GM12873 (cell line): Measurements from ENCODE around the gene GEMIN8.

Experiments
- CTCF ChIP-seq: IDR thresholded peaks from 2 replicates; pipeline ENCODE4 v1.5.1; 2012; ENCODE audit warnings: low read depth, mild to moderate bottlenecking, moderate library complexity, low read length, control low read depth; ENCODE audit not compliant: insufficient read depth; ENCODE audit errors: missing control alignments

Gene GEMIN8

GRCh38 chrX:13983734-13984133 is 46.0 kb downstream of the GEMIN8 start:
- no peak for TF ChIP-seq CTCF

GRCh38 chrX:13968198-13968597 is 61.5 kb downstream of the GEMIN8 start:
- no peak for TF ChIP-seq CTCF

GRCh38 chrX:13967636-13968035 is 62.1 kb downstream of the GEMIN8 start:
- TF ChIP-seq CTCF: no peak

DNA sequence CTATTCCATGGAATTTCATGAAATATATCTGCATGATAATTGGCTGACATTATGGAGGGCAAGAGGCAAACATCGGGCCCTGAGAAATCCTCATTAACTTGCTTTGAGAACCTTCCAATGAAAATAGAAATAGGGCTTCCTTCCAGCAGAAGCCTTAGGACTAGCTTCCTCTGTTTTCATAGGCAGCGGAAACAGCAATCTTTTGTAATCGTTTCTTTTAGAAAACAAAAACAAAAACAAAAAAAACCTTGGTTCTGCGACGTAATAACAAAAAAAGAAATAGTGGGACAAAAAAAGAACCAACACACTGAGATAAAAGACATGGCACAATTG is 62.9 kb downstream of the GEMIN8 start:
- TF ChIP-seq CTCF: no peak

DNA sequence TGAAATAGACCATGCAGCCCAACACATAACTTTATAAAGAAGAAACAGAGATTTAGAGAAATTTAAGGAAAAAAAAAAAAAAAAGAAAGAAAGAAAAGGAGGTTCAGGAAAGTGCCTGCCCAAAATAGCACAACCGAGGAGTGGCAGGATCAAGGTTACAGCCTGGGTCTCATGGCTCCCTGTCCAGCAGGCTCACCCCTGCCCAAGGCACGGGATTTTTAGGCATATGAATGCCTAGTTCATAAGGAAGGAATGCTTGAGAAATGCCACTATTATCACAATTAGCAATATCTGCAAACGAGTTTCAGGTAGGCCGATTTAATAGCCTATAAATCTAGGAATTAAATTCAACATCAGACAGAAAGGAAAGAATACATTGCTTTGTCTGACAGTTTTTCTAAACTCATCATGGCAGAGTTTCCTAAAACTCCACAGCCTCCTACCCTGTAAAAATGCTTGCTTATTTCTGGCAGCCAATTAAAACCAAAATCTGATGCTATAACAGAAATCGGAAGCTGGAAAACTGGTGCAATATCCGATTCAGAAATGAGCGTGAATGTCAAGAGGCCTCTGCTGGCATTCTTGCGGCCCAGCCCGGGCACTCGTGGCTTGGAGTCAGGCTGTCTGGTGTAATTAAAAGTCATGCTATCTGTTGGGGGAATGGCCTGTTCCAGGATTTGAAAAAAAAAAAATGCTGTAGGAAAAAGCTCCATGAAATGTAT is 63.5 kb downstream of the GEMIN8 start:
- TF ChIP-seq CTCF: no peak

- no peak for TF ChIP-seq CTCF
Measured at GRCh38 chrX:13965531-13965930, 64.2 kb downstream of the GEMIN8 start.

- TF ChIP-seq CTCF: no peak
Measured at GRCh38 chrX:13956998-13957397, 72.7 kb downstream of the GEMIN8 start.
